ENCODE measurements around the gene SPOCK1.
"Not testable (repeated sequence)": the region's sequence is repeated elsewhere in the genome, so short reads cannot be mapped to it uniquely, and the experiment has no call there.

The SPOCK1 gene

GRCh38 chr5:136963504-136963903, 535.6 kb downstream of the SPOCK1 start:
- Histone ChIP-seq H3K9ac (ENCODE audit: low read length) (no peak overlapping the region), H3K36me3 (ENCODE audit: control insufficient read depth, insufficient read depth, low read length) (no peaks in the 10 kb centered on the region), H3K4me3 (ENCODE audit: low read length) (no peak overlapping the region), H3K9me3 (ENCODE audit: control insufficient read depth, low read length) (no peaks in the 10 kb centered on the region), H3K27me3 (ENCODE audit: control insufficient read depth, insufficient read depth, low read length) (no peaks in the 10 kb centered on the region), H3K4me1 (ENCODE audit: control insufficient read depth, insufficient read depth, low read length) (no peaks in the 10 kb centered on the region)

- Histone ChIP-seq H3K4me3 (ENCODE audit: low read length) (no peak overlapping the region), H3K36me3 (ENCODE audit: control insufficient read depth, insufficient read depth, low read length) (no peaks in the 10 kb centered on the region), H3K27me3 (ENCODE audit: control insufficient read depth, insufficient read depth, low read length) (no peaks in the 10 kb centered on the region), H3K4me1 (ENCODE audit: control insufficient read depth, insufficient read depth, low read length) (no peaks in the 10 kb centered on the region), H3K9ac (ENCODE audit: low read length) (no peak overlapping the region), H3K9me3 (ENCODE audit: control insufficient read depth, low read length) (no peaks in the 10 kb centered on the region)
These were observed 541.7 kb downstream of the SPOCK1 start for GRCh38 chr5:136957428-136957827.

DNA sequence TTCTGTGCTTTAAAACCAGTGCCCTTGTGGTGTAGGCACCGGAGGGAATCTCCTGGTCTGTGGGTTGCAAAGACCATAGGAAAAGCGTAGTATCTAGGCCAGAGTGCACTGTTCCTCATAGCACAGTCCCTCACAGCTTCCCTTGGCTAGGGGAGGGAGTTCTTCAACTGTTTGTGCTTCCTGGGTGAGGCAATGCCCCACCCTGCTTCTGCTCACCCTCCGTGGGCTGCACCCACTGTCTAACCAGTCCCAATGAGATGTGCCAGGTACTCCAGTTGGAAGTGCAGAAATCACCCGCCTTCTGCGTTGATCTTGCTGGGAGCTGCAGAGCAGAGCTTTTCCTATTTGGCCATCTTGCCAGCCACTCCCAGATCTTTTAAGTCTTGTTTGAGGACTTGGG, 545.0 kb downstream of the SPOCK1 start:
- not testable (repeated sequence) for H3K27me3 ChIP-seq (ENCODE audit: control insufficient read depth, insufficient read depth, low read length); H3K9me3 ChIP-seq (ENCODE audit: control insufficient read depth, low read length); H3K9ac ChIP-seq (ENCODE audit: low read length); H3K36me3 ChIP-seq (ENCODE audit: control insufficient read depth, insufficient read depth, low read length); H3K4me3 ChIP-seq (ENCODE audit: low read length); H3K4me1 ChIP-seq (ENCODE audit: control insufficient read depth, insufficient read depth, low read length)

DNA sequence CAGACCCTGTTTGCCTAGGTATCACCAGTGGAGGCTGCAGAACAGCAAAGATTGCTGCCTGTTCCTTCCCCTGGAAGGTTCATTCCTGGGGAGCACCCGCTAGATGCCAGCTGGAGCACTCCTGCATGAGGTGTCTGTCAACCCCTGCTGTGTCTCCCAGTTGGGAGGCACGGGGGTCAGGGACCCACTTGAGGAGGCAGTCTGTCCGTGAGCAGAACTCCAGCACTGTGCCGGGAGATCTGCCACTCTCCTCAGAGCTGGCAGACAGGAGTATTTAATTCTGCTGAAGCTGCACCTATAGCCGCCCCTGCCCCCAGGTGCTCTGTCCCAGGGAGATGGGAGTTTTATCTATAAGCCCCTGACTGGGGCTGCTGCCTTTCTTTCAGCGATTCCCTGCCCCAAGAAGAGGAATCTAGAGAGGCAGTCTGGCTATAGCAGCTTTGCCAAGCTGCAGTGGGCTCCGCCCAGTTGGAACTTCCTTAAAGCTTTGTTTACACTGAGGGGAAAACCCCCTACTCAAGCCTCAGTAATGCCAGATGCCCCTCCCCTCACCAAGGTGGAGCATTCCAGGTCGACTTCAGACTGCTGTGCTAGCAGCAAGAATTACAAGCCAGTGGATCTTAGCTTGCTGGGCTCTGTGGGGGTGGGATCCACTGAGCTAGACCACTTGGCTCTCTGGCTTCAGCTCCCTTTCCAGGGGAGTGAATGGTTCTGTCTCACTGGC, 545.6 kb downstream of the SPOCK1 start:
- H3K4me3 ChIP-seq (ENCODE audit: low read length) = not testable (repeated sequence)

GRCh38 chr5:136927571-136927970, 571.6 kb downstream of the SPOCK1 start:
- Histone ChIP-seq H3K27me3 (ENCODE audit: control insufficient read depth, insufficient read depth, low read length) (no peaks in the 10 kb centered on the region), H3K9ac (ENCODE audit: low read length) (no peak overlapping the region), H3K4me1 (ENCODE audit: control insufficient read depth, insufficient read depth, low read length) (no peaks in the 10 kb centered on the region), H3K9me3 (ENCODE audit: control insufficient read depth, low read length) (no peaks in the 10 kb centered on the region), H3K4me3 (ENCODE audit: low read length) (no peak overlapping the region), H3K36me3 (ENCODE audit: control insufficient read depth, insufficient read depth, low read length) (no peaks in the 10 kb centered on the region)

More for the DNA sequence above, 545.6 kb downstream of the SPOCK1 start:
- H3K36me3 ChIP-seq (ENCODE audit: control insufficient read depth, insufficient read depth, low read length); H3K9ac ChIP-seq (ENCODE audit: low read length); H3K4me1 ChIP-seq (ENCODE audit: control insufficient read depth, insufficient read depth, low read length); H3K27me3 ChIP-seq (ENCODE audit: control insufficient read depth, insufficient read depth, low read length); H3K9me3 ChIP-seq (ENCODE audit: control insufficient read depth, low read length): not testable (repeated sequence)

GRCh38 chr5:136926073-136926472, 573.1 kb downstream of the SPOCK1 start:
- H3K27me3 ChIP-seq (ENCODE audit: control insufficient read depth, insufficient read depth, low read length) = no peaks in the 10 kb centered on the region
- H3K4me1 ChIP-seq (ENCODE audit: control insufficient read depth, insufficient read depth, low read length) = no peaks in the 10 kb centered on the region
- no peaks in the 10 kb centered on the region for H3K9me3 ChIP-seq (ENCODE audit: control insufficient read depth, low read length)
- H3K36me3 ChIP-seq (ENCODE audit: control insufficient read depth, insufficient read depth, low read length) = no peaks in the 10 kb centered on the region
- no peak overlapping the region for H3K4me3 ChIP-seq (ENCODE audit: low read length)
- no peak overlapping the region for H3K9ac ChIP-seq (ENCODE audit: low read length)

Measured in mucosa of stomach (tissue), 1 donor.